ENCODE results near the gene THAP4.

- TF ChIP-seq CTCF (IDR thresholded peaks at IDR 0.05; ENCODE audit: insufficient read depth, low read length, poor library complexity, severe bottlenecking) (no peak), EZH2phosphoT487 (conservative IDR thresholded peaks at IDR 0.05; ENCODE audit: low read length) (no peak)
Measured at GRCh38 chr2:241597561-241597960, 39.4 kb downstream of the THAP4 start.

All from SU-DHL-6 (cell line).